GM21619 (cell line): ENCODE data around the gene GPR132.

Experiments used
- ATAC-seq: cut with Tn5 transposase; IDR thresholded peaks from one replicate; pipeline ENCODE4 v1.9.1; 2021; ENCODE audit not compliant: unreplicated experiment

The GPR132 gene

GRCh38 chr14:105005929-105006830 is 59.0 kb downstream of the GPR132 start:
- no peak for ATAC-seq

GRCh38 chr14:105005329-105005928 is 59.8 kb downstream of the GPR132 start:
- ATAC-seq = no peak
